K562 (cell line): ENCODE data around the gene TTC24. TPM values are rescaled to one million over a fixed set of nuclear protein-coding genes. Genes with fewer than 3 reads are reported as not detected.

ENCODE experiments used
- CBFA2T2 ChIP-seq: fragments of 450-650 bp; conservative IDR thresholded peaks from 2 replicates; pipeline ENCODE4 v1.6.1; 2017; ENCODE audit warnings: mild to moderate bottlenecking
- CHD4 ChIP-seq: fragments of 200-600 bp; sonication (generic); IDR thresholded peaks from 3 replicates; pipeline ENCODE4 v1.6.1; 2012; ENCODE audit warnings: low read depth, mild to moderate bottlenecking, mixed read lengths, low read length, inconsistent platforms; ENCODE audit not compliant: insufficient read depth, insufficient replicate concordance, poor library complexity, severe bottlenecking
- GATA2 ChIP-seq: sonication (generic); formaldehyde crosslinking; IDR thresholded peaks from 2 replicates; pipeline ENCODE4 v1.4.0; 2020; ENCODE audit warnings: mild to moderate bottlenecking, missing genetic modification reagents
- NR2C1 ChIP-seq, 2 experiments: fragments of 450-650 bp; IDR thresholded peaks; 2 replicates each; pipeline ENCODE4 v1.6.1; 2017; ENCODE audit warnings: mild to moderate bottlenecking in 2 of 2, antibody characterized with exemption in 1 of 2, inconsistent platforms in 1 of 2, missing compliant biosample characterization in 1 of 2, missing genetic modification characterization in 1 of 2
- SLC30A9 ChIP-seq: fragments of 250-450 bp; sonication (Bioruptor Pico); IDR thresholded peaks from 2 replicates; pipeline ENCODE4 v1.8.0; 2022; ENCODE audit warnings: mild to moderate bottlenecking, moderate library complexity
- SUPT5H ChIP-seq: fragments of 450-650 bp; IDR thresholded peaks from 2 replicates; pipeline ENCODE4 v1.6.1; 2016
- TAF15 ChIP-seq: fragments of 200-400 bp; formaldehyde crosslinking; IDR thresholded peaks from 2 replicates; pipeline ENCODE4 v1.6.1; 2017; ENCODE audit warnings: mild to moderate bottlenecking, low read depth, low read length, moderate library complexity
- ZNF134 ChIP-seq: fragments of 250-450 bp; sonication (Bioruptor Pico); conservative IDR thresholded peaks from 2 replicates; pipeline ENCODE4 v1.4.0; 2020
- ZNF589 ChIP-seq: fragments of 200-800 bp; sonication (Bioruptor generic); IDR thresholded peaks from 2 replicates; pipeline ENCODE4 v1.6.1; 2016; ENCODE audit warnings: low read depth, missing genetic modification characterization, missing compliant biosample characterization
- ZNF740 ChIP-seq, 3 experiments: fragments of 200-800 bp in 1 of 3; sonication (Bioruptor generic) in 1 of 3; sonication (generic) in 1 of 3; formaldehyde crosslinking in 1 of 3; IDR thresholded peaks; 2 replicates each; pipeline versions ENCODE4 v1.6.1 to v1.8.0; 2016 to 2022; ENCODE audit warnings: mild to moderate bottlenecking in 2 of 3, missing compliant biosample characterization in 2 of 3, missing genetic modification characterization in 2 of 3, missing genetic modification reagents in 1 of 3
- ZNF785 ChIP-seq: fragments of 250-450 bp; sonication (Bioruptor Pico); IDR thresholded peaks from 2 replicates; pipeline ENCODE4 v1.4.0; 2020; ENCODE audit warnings: mild to moderate bottlenecking
- polyA plus RNA-seq, 8 experiments: library from polyadenylated mRNA; depleted of rRNA in 4 of 8; stranded (reverse) in 5 of 8; unstranded in 3 of 8; fragments of >200 nt; fragmentation: Nextera tagmentation in 2 of 8; fragmentation: Illumina TruSeq in 1 of 8; extraction: Ambion mirVana in 2 of 8; extraction: Trizol in 1 of 8; gene quantifications; 2 replicates each; pipeline versions ENCODE4 v1.2.1 to v1.2.3, GENCODE V29; 2011 to 2014; ENCODE audit warnings: inconsistent platforms in 1 of 8, missing spikeins in 1 of 8
- total RNA-seq, 7 experiments: library from RNA; depleted of rRNA in 6 of 7; stranded (reverse); fragments of >200 nt in 6 of 7; fragmentation: Illumina TruSeq in 2 of 7; extraction: Trizol in 2 of 7; gene quantifications; 2 replicates each; pipeline versions ENCODE4 v1.2.1 to v1.2.3, GENCODE V29; 2011 to 2021; ENCODE audit warnings: low replicate concordance in 1 of 7
- TF ChIP-seq, protein P1 (sequence below): fragments of 450-650 bp; IDR thresholded peaks from 2 replicates; pipeline ENCODE4 v1.6.1; 2016; ENCODE audit warnings: low read depth
- TF ChIP-seq, protein P2 (sequence below): fragments of 250-450 bp; sonication (Bioruptor Pico); IDR thresholded peaks from 2 replicates; pipeline ENCODE4 v1.5.0; 2020; ENCODE audit warnings: mild to moderate bottlenecking, borderline replicate concordance
- TF ChIP-seq, protein P3 (sequence below): fragments of 250-450 bp; sonication (Bioruptor Pico); IDR thresholded peaks from 2 replicates; pipeline ENCODE4 v1.8.0; 2021; ENCODE audit warnings: moderate library complexity, mild to moderate bottlenecking, inconsistent platforms

The TTC24 gene
- total and polyA plus RNA-seq, 9 of the 15 experiments (the other 6 are each of a cell fraction or from before 2014, with no cell fraction given) = not detected

DNA sequence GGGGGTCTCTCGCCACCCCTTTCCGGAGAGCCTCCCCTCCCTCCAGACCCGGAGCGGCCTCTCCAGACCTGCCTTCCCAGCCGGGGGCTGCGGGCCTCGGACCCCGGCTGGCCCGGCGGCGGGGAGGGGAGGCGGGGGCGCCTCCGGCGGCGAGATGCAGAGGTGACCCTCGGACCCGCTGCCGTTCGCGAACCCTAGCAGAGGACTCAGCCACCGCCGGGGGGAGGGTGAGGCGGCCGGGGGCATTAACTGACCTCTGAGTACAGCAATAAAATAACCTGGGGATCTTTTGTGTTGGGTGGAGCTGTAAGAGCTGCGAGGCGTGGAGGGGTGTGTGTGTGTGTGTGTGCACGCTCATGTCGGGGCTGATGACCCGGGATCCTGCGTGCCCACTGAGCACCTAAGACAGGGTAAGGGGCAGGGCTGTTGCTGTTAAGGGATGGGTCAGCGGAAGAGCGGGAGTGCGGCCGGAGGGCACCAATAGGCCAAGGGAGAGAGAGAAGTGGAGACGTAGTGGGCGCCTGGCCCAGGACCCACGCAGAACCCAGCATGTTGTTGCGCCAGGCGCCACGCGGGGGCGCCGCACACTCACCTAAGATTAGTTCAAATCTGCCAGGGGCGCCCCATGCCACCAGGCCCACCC lies 46.0 kb downstream of the TTC24 start (continued):
- TF ChIP-seq, protein P1, sequence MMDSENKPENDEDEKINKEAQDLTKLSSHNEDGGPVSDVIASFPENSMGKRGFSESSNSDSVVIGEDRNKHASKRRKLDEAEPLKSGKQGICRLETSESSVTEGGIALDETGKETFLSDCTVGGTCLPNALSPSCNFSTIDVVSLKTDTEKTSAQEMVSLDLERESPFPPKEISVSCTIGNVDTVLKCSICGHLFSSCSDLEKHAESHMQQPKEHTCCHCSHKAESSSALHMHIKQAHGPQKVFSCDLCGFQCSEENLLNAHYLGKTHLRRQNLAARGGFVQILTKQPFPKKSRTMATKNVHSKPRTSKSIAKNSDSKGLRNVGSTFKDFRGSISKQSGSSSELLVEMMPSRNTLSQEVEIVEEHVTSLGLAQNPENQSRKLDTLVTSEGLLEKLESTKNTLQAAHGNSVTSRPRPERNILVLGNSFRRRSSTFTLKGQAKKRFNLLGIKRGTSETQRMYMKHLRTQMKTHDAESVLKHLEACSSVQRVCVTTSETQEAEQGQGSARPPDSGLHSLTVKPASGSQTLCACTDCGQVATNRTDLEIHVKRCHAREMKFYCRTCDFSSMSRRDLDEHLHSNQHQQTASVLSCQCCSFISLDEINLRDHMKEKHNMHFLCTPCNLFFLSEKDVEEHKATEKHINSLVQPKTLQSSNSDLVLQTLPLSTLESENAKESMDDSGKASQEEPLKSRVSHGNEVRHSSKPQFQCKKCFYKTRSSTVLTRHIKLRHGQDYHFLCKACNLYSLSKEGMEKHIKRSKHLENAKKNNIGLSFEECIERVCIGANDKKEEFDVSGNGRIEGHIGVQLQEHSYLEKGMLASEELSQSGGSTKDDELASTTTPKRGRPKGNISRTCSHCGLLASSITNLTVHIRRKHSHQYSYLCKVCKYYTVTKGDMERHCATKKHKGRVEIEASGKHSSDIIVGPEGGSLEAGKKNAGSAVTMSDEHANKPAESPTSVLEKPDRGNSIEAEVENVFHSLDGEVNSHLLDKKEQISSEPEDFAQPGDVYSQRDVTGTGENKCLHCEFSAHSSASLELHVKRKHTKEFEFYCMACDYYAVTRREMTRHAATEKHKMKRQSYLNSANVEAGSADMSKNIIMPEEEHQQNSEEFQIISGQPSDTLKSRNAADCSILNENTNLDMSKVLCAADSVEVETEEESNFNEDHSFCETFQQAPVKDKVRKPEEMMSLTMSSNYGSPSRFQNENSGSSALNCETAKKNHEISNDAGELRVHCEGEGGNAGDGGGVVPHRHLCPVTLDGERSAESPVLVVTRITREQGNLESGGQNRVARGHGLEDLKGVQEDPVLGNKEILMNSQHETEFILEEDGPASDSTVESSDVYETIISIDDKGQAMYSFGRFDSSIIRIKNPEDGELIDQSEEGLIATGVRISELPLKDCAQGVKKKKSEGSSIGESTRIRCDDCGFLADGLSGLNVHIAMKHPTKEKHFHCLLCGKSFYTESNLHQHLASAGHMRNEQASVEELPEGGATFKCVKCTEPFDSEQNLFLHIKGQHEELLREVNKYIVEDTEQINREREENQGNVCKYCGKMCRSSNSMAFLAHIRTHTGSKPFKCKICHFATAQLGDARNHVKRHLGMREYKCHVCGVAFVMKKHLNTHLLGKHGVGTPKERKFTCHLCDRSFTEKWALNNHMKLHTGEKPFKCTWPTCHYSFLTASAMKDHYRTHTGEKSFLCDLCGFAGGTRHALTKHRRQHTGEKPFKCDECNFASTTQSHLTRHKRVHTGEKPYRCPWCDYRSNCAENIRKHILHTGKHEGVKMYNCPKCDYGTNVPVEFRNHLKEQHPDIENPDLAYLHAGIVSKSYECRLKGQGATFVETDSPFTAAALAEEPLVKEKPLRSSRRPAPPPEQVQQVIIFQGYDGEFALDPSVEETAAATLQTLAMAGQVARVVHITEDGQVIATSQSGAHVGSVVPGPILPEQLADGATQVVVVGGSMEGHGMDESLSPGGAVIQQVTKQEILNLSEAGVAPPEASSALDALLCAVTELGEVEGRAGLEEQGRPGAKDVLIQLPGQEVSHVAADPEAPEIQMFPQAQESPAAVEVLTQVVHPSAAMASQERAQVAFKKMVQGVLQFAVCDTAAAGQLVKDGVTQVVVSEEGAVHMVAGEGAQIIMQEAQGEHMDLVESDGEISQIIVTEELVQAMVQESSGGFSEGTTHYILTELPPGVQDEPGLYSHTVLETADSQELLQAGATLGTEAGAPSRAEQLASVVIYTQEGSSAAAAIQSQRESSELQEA = no peak
- no peak for TF ChIP-seq SLC30A9 (CRISPR knock-in tag)
- TF ChIP-seq CHD4 = no peak
- TF ChIP-seq ZNF134 (CRISPR knock-in tag) = no peak
- TF ChIP-seq ZNF740 (CRISPR knock-in tag; IDR thresholded peaks at IDR 0.05) = no peak
- TF ChIP-seq ZNF740 (tag; IDR thresholded peaks at IDR 0.05) = no peak
- TF ChIP-seq, protein P2, sequence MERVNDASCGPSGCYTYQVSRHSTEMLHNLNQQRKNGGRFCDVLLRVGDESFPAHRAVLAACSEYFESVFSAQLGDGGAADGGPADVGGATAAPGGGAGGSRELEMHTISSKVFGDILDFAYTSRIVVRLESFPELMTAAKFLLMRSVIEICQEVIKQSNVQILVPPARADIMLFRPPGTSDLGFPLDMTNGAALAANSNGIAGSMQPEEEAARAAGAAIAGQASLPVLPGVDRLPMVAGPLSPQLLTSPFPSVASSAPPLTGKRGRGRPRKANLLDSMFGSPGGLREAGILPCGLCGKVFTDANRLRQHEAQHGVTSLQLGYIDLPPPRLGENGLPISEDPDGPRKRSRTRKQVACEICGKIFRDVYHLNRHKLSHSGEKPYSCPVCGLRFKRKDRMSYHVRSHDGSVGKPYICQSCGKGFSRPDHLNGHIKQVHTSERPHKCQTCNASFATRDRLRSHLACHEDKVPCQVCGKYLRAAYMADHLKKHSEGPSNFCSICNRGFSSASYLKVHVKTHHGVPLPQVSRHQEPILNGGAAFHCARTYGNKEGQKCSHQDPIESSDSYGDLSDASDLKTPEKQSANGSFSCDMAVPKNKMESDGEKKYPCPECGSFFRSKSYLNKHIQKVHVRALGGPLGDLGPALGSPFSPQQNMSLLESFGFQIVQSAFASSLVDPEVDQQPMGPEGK (CRISPR knock-in tag) = no peak
- TF ChIP-seq ZNF589 (CRISPR knock-in tag) = no peak
- no peak for TF ChIP-seq GATA2 (CRISPR knock-in tag)
- peak; percentile 34; the same call in 1 of the 2 replicates for TF ChIP-seq SUPT5H
- TF ChIP-seq, protein P3, sequence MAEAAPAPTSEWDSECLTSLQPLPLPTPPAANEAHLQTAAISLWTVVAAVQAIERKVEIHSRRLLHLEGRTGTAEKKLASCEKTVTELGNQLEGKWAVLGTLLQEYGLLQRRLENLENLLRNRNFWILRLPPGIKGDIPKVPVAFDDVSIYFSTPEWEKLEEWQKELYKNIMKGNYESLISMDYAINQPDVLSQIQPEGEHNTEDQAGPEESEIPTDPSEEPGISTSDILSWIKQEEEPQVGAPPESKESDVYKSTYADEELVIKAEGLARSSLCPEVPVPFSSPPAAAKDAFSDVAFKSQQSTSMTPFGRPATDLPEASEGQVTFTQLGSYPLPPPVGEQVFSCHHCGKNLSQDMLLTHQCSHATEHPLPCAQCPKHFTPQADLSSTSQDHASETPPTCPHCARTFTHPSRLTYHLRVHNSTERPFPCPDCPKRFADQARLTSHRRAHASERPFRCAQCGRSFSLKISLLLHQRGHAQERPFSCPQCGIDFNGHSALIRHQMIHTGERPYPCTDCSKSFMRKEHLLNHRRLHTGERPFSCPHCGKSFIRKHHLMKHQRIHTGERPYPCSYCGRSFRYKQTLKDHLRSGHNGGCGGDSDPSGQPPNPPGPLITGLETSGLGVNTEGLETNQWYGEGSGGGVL (CRISPR knock-in tag) = no peak
- no peak for TF ChIP-seq CBFA2T2
- TF ChIP-seq TAF15 = no peak
- TF ChIP-seq NR2C1 (IDR thresholded peaks at IDR 0.05) = no peak
- TF ChIP-seq NR2C1 (tag; IDR thresholded peaks at IDR 0.05) = no peak
- TF ChIP-seq ZNF785 = no peak
